Subcutaneous adipose tissue (tissue), 4 donors: ENCODE measurements around the gene KCNMA1. TPM values are rescaled to one million over a fixed set of nuclear protein-coding genes. Genes with fewer than 3 reads are reported as not detected.

Source experiments
- CTCF ChIP-seq: fragments of 450-650 bp; IDR thresholded peaks from one replicate; pipeline ENCODE4 v1.5.1; 2016; ENCODE audit warnings: low read depth, mild to moderate bottlenecking, control low read depth, antibody characterized with exemption, moderate library complexity
- total RNA-seq, 4 donors: library from RNA; depleted of rRNA; stranded (reverse); fragments of >200 nt; gene quantifications; one replicate each; pipeline ENCODE4 v1.1.0, GENCODE V29; 2016

The KCNMA1 gene
- total RNA-seq, 4 donors from 2014 or later: 10.3 to 91.5 (median 23.8) TPM

GRCh38 chr10:77042706-77043419 is 594.7 kb downstream of the KCNMA1 start:
- TF ChIP-seq CTCF: no peak

DNA sequence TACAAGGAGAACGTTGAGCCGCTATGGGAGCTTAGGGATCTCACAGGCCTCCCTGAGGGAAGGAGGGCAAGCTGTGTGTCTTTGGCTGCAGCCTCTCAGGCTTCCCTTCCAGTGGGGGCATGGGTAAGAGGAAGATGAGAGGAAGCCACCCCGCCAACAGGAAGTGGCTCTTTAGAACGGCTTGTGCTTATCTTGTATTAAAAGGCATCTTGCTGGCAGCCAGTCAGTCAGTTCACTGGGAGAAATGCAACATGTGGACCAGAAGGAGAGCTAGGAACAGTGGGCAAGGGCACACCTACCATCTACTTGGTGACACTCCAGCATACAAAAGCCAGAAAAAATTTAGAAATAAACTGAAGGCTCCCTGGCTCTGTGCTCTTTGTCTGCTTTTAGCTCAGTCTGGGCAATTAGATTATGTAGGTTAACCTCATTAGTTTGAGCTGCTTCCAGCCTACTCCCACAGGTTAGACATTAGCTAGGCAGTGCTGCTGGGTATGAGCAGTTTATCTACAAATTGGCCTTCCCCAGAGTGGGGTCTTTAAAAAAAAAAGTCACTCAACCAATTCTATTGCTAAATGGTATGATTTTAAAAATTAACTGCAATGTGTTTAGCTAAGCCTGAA is 595.9 kb downstream of the KCNMA1 start:
- no peak for TF ChIP-seq CTCF

DNA sequence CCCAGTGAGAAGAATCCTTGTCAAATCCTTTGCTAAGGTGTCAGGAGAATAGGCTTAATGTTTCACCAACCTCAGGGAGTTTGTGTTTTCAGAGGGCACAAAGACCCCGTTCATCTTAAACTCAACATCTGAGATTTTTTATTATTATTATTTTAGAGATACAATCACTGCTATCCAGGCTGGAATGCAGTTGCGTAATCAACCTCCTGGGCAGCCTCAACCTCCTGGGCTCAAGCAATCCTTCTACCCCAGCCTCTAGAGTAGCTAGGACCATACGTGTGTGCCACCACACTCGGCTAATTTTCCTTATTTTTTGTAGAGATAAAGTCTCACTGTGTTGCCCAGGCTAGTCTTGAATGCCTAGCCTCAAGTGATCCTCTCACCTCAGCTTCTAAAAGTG is 599.2 kb downstream of the KCNMA1 start:
- no peak for TF ChIP-seq CTCF

- no peak for TF ChIP-seq CTCF
Measured at GRCh38 chr10:77037735-77038403, 599.7 kb downstream of the KCNMA1 start.

- no peak for TF ChIP-seq CTCF
Measured at GRCh38 chr10:77036993-77037734, 600.4 kb downstream of the KCNMA1 start.

- no peak for TF ChIP-seq CTCF
Measured at GRCh38 chr10:77036276-77036675, 601.3 kb downstream of the KCNMA1 start.

- TF ChIP-seq CTCF: no peak
Measured at GRCh38 chr10:77034795-77035194, 602.8 kb downstream of the KCNMA1 start.
